Colonic mucosa (tissue), 4 donors: Measurements from ENCODE around the gene REG4. TPM values are rescaled to one million over a fixed set of nuclear protein-coding genes. Genes with fewer than 3 reads are reported as not detected.

Source experiments
- DNase-seq: peaks from one replicate; pipeline ENCODE4 v3.0.0-alpha.2; 2020
- H3K27ac ChIP-seq: fragments of 200-600 bp; one replicate; pipeline ENCODE4 v1.8.0; 2021
- H3K27me3 ChIP-seq: fragments of 200-600 bp; one replicate; pipeline ENCODE4 v1.8.0; 2021
- H3K36me3 ChIP-seq: fragments of 200-600 bp; one replicate; pipeline ENCODE4 v1.8.0; 2021
- H3K4me1 ChIP-seq: fragments of 200-600 bp; one replicate; pipeline ENCODE4 v1.8.0; 2021; ENCODE audit warnings: mild to moderate bottlenecking
- H3K4me3 ChIP-seq: fragments of 200-600 bp; one replicate; pipeline ENCODE4 v1.8.0; 2021
- H3K9ac ChIP-seq, 2 donors: one replicate each; pipeline ENCODE4 v1.7.0; 2013; ENCODE audit warnings: control low read depth in 2 of 2, low read depth in 2 of 2, low read length in 2 of 2
- H3K9me3 ChIP-seq: fragments of 200-600 bp; one replicate; pipeline ENCODE4 v1.8.0; 2021
- intact Hi-C: fragments of 100-400 bp; cut with DNase I; formaldehyde crosslinking; loops from one replicate; pipeline ENCODE4 v1.14.1; 2022
- total RNA-seq, 2 donors: library from RNA; stranded (reverse); fragmentation: NEBNext Ultra II Directional in 1 of 2; extraction: Animal tissue kit (Norgen Biotek cat#: 25700) in 1 of 2; gene quantifications; one replicate each; pipeline ENCODE4 v1.2.1, GENCODE V29; 2021
- TF ChIP-seq, protein P1 (sequence below): fragments of 200-600 bp; IDR thresholded peaks from one replicate; pipeline ENCODE4 v1.8.0; 2022; ENCODE audit warnings: antibody characterized with exemption, mild to moderate bottlenecking
- donor health status: healthy.
- donor health status: DM: no; HTN: no; CAD: no.
- donor health status: DM: no; HTN: no; CAD: no.

REG4 gene
- total RNA-seq, 2 donors from 2014 or later = 90.2 to 169 TPM

DNA sequence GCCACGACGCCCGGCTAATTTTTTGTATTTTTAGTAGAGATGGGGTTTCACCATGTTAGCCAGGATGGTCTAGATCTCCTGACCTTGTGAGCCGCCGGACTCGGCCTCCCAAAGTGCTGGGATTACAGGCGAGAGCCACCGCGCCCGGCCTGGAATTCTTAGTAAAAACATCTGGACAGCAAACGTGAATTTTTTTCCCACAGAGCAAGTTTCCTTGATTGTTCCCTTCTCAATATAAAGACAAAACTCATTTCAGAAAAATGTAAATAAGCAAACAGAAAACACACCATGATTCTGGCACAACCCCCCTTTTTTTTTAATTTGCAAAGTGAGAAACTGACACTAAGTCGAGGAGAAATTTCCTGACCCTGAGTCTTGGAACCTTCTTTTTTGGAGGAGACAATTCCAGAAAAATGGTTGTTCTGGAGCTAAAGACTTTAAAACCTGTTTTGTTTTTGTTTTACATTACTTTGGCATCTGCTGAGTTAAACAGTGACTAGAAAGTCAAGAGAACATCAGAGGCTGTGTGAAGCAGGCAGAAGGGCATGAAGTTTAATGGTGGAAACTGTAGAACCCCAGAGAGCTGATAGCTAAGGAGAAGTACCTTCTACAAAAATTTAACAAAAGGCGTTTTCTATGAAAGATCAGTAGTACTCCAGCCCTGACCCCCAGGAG, 32.2 kb downstream of the REG4 start:
- DNase-seq = no peak
- Histone ChIP-seq H3K27me3 (no peaks in the 10 kb centered on the region), H3K27ac (peak overlapping the region; percentile 84), H3K4me1 (peaks cover 8% of the 10 kb centered on the region), H3K9me3 (no peaks in the 10 kb centered on the region), H3K9ac (peak overlapping the region; percentile 47 to 73), H3K36me3 (no peaks in the 10 kb centered on the region), H3K4me3 (no peak overlapping the region)
- TF ChIP-seq, protein P1, sequence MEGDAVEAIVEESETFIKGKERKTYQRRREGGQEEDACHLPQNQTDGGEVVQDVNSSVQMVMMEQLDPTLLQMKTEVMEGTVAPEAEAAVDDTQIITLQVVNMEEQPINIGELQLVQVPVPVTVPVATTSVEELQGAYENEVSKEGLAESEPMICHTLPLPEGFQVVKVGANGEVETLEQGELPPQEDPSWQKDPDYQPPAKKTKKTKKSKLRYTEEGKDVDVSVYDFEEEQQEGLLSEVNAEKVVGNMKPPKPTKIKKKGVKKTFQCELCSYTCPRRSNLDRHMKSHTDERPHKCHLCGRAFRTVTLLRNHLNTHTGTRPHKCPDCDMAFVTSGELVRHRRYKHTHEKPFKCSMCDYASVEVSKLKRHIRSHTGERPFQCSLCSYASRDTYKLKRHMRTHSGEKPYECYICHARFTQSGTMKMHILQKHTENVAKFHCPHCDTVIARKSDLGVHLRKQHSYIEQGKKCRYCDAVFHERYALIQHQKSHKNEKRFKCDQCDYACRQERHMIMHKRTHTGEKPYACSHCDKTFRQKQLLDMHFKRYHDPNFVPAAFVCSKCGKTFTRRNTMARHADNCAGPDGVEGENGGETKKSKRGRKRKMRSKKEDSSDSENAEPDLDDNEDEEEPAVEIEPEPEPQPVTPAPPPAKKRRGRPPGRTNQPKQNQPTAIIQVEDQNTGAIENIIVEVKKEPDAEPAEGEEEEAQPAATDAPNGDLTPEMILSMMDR = no peak
- intact Hi-C loops = no loop called here

DNA sequence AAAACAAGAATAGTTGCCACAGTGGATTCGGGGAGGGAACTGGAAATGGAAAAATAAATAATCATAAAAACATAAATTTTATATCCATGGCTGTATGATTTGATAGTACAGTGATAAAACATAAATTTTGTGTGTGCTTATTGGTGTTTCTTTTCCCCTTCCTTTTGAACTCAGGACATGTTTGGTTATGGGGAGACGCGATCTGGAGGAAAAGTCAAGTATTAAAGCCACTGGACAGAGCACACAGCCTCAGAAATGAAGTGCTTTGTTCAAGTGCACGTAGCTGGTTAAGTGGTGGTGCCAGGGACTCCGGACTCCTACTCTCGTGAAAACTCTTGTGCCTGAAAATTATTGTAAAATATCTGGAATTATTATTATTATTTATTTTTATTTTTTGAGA, 32.9 kb downstream of the REG4 start:
- Histone ChIP-seq H3K9me3 (no peaks in the 10 kb centered on the region), H3K9ac (peak overlapping the region in 1 of 2 donors; percentile 60), H3K36me3 (no peaks in the 10 kb centered on the region), H3K27ac (peak overlapping the region; percentile 84), H3K27me3 (no peaks in the 10 kb centered on the region), H3K4me3 (no peak overlapping the region), H3K4me1 (peaks cover 8% of the 10 kb centered on the region)
- intact Hi-C loops = no loop called here
- TF ChIP-seq, protein P1 = no peak
- DNase-seq = no peak

DNA sequence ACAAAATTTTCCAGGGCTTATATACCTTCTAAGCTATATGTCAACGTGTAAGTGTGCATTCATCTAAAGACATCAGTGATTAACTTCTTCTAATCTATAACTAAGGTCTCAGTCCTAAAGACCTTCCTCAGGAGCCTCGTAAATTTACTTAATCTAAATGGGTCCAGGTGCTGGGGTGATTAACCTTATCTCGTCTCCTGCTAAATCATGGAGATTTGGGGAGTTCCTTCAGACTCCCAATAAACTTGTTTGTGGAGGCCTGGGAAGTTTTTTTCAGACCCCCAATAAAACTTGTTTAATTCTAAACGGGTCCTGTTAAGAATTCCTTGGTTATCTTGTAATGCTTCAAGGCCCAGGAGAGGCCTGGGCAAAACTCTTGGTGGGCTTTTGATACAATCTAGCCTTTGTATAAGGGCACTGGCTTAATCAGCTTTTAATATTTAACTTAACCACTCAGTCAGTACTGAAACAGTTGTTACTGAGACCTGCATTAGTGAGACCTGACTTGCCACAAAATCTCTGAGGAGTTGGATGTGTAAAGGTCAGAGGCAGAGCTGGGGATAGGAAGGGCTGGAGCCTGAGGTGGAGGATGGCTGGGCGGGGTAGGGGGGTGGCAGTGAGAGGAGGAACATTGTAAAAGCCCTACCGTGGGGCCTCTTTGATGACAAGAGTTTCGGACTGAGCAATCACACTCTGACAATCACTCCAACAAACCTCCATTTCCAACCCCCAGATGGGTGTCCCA, 36.3 kb downstream of the REG4 start:
- Histone ChIP-seq H3K9me3 (no peaks in the 10 kb centered on the region), H3K4me3 (no peak overlapping the region), H3K9ac (peak overlapping the region in 1 of 2 donors; percentile 68), H3K27me3 (no peaks in the 10 kb centered on the region), H3K27ac (peak overlapping the region; percentile 24), H3K36me3 (no peaks in the 10 kb centered on the region), H3K4me1 (no peaks in the 10 kb centered on the region)
- DNase-seq = peak; percentile 69
- TF ChIP-seq, protein P1 = no peak
- intact Hi-C loops = no loop called here

DNA sequence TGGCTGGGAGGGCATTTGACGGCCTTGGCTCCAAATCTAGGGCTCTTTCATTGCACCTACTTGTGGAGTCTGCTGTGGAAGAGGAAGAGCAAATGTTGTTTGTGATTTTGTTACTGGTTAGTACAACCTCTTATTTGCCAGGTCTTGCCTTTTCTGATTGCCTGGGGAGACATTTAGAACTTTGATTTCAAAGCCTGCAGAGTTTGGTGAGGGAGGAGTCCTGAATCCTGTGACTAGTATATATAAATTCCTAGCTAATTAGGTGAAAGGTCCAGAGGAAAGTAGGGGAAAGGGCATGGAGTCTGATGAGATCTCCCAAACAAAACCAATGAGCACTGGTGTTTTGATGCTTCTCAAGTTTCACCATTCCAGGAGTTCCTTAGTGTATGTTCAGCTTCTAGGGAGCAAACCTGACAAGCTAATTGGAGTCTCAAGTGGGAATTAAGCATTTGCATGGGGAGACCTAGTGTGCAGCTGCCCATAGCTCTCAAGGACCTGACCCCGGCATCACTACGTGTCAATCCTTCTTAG, 37.5 kb downstream of the REG4 start:
- Histone ChIP-seq H3K36me3 (no peaks in the 10 kb centered on the region), H3K9ac (peak overlapping the region in 1 of 2 donors; percentile 65), H3K27ac (peak overlapping the region; percentile 29), H3K4me3 (no peak overlapping the region), H3K4me1 (no peaks in the 10 kb centered on the region), H3K27me3 (no peaks in the 10 kb centered on the region), H3K9me3 (no peaks in the 10 kb centered on the region)
- intact Hi-C loops = no loop called here
- TF ChIP-seq, protein P1 = no peak
- DNase-seq = peak; percentile 41

DNA sequence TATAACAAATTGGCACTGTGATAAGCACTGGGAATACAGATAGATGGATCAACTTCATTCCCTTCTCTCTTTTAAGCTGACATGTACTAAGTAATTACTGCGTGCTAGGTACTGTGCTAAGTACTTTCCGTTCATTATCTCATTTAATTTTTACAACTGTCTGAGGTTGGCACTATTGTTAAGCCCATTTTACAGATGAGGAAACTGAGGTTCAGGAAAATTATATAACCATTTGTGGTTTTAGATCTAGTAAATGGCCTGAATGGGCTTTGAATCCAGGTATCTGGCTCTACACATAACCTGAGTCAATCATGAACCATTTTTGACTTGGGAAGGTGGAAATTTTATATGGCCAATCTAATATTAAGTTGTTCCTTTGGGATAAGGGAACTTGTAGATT, 39.0 kb downstream of the REG4 start:
- H3K27ac ChIP-seq = no peak overlapping the region
- no peaks in the 10 kb centered on the region for H3K9me3 ChIP-seq
- H3K4me1 ChIP-seq = no peaks in the 10 kb centered on the region
- DNase-seq = no peak
- TF ChIP-seq, protein P1 = no peak
- H3K4me3 ChIP-seq = no peak overlapping the region
- no peak overlapping the region for H3K9ac ChIP-seq
- H3K36me3 ChIP-seq = no peaks in the 10 kb centered on the region
- intact Hi-C loops = no loop called here
- H3K27me3 ChIP-seq = no peaks in the 10 kb centered on the region
